Gastroesophageal sphincter (tissue), 3 donors: Measurements from ENCODE around the gene CCDC14.

Source experiments
- CTCF ChIP-seq, 4 experiments: fragments of 200-600 bp in 2 of 4; fragments of 450-650 bp in 2 of 4; sonication (generic) in 1 of 4; IDR thresholded peaks; one replicate each; pipeline ENCODE4 v1.5.1; 2017 to 2019; ENCODE audit warnings: antibody characterized with exemption in 4 of 4, mild to moderate bottlenecking in 2 of 4, moderate library complexity in 2 of 4
- EP300 ChIP-seq: sonication (generic); formaldehyde crosslinking; IDR thresholded peaks from one replicate; pipeline ENCODE4 v1.6.1; 2017; ENCODE audit warnings: antibody characterized with exemption, mild to moderate bottlenecking
- POLR2A ChIP-seq, 2 donors: fragments of 450-650 bp; IDR thresholded peaks; one replicate each; pipeline ENCODE4 v1.6.1; 2017; ENCODE audit warnings: antibody characterized with exemption in 2 of 2, mild to moderate bottlenecking in 2 of 2, moderate library complexity in 1 of 2

DNA sequence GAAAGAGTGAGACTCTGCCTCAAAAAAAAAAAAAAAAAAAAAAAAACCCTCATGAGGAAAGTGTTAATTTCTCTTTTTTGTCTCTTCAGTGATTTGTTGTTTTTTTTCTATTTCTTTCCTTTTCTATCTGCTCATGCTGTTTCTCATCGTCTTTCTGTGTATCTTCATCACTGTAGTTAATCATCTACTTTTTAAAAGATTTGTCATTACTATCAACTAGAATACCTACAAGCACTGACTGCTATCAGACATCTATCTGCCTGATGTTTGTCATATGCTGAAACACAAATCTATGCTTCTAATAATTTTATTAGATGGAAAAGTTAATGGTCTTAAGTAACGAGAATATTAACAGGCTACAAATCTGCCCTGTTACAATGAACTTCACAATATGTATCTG lies 26.8 kb downstream of the CCDC14 start:
- no peak for TF ChIP-seq CTCF (IDR thresholded peaks at IDR 0.05)
- no peak for TF ChIP-seq EP300
- no peak for TF ChIP-seq POLR2A (IDR thresholded peaks at IDR 0.05)
